Measurements from ENCODE around the gene TCEANC2.

TCEANC2 gene

GRCh38 chr1:54117815-54118563 lies 64.6 kb downstream of the TCEANC2 start:
- DNase-seq: no peak

GRCh38 chr1:54118704-54119103 lies 65.3 kb downstream of the TCEANC2 start:
- no peak for DNase-seq

DNA sequence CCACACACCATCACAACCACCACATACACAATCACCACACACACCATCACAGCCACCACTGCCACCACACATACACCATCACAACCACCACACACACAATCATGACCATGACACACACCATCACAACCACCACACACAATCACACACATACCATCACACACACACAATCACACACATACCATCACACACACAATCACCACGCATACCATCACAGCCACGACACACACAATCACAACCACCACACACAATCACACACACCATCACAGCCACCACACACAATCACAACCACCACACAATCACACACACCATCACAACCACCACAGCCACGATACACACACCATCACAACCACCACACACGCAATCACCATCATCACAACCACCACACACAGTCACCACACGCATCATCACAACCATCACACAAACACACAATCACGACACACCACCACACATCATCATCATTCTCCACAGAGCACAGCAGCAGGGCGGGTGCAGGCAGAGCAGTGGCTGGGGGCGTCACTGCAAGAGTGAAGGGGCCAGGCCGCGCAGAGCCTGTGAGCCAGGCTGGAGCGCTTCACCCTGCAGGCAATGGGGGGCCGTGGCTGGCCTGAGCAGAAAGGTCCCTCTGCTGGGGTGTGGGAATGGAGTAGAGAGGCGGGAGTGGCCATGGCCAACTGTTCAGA lies 66.8 kb downstream of the TCEANC2 start:
- no peak for DNase-seq

- no peak for DNase-seq
These were observed 67.5 kb downstream of the TCEANC2 start for GRCh38 chr1:54120698-54121481.

GRCh38 chr1:54121482-54122134 lies 68.2 kb downstream of the TCEANC2 start:
- DNase-seq: peak; percentile 67

- no peak for DNase-seq
These were observed 68.8 kb downstream of the TCEANC2 start for GRCh38 chr1:54122135-54122751.

DNA sequence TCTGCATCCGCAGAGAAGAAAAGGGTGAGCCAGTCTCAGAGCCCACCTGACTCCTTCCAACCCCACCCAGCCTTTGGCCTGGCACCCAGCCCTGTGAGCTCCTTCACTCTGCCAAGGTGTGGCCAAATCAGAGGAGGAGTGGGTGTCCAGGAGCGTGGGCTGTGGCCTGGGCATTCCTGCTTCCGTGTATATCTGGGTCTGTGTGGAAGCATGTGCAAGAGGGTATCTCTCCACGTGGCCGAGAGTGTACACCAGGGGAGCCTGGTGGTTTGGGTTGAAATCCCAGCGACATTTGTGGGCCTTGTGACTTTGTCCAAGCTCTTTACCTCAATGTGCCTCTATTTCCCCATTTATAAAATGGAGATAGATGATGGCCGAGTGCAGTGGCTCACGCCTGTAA lies 69.6 kb downstream of the TCEANC2 start:
- no peak for DNase-seq

DNA sequence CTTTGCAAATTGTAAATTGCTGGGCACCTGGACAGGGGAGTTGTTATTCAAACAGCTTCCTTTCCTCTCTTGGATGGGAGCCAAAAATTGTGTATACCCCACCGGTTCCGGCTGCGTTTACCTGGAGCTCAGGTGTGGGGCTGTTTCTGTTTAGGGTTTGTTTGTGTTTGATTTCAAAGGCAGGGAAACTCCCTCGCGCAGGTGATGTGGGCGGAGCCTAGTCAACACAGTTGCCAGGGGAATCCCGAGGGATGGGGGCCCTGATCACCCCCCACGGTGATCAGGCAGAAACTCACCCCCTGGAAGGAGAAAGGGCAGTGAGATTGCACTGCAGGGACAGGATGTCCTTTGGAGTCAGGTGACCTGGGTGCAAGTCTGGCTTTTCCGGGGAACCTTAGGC lies 71.1 kb downstream of the TCEANC2 start:
- DNase-seq: peak; percentile 86

- DNase-seq: no peak
These were observed 71.5 kb downstream of the TCEANC2 start for GRCh38 chr1:54124906-54125305.

- DNase-seq: peak; percentile 15
These were observed 72.1 kb downstream of the TCEANC2 start for GRCh38 chr1:54125386-54126070.

- no peak for DNase-seq
These were observed 72.9 kb downstream of the TCEANC2 start for GRCh38 chr1:54126271-54126815.

GRCh38 chr1:54127594-54128300 lies 74.3 kb downstream of the TCEANC2 start:
- DNase-seq: no peak

- DNase-seq: no peak
These were observed 76.5 kb downstream of the TCEANC2 start for GRCh38 chr1:54129858-54130257.

- no peak for DNase-seq
These were observed 78.0 kb downstream of the TCEANC2 start for GRCh38 chr1:54131419-54131818.

DNA sequence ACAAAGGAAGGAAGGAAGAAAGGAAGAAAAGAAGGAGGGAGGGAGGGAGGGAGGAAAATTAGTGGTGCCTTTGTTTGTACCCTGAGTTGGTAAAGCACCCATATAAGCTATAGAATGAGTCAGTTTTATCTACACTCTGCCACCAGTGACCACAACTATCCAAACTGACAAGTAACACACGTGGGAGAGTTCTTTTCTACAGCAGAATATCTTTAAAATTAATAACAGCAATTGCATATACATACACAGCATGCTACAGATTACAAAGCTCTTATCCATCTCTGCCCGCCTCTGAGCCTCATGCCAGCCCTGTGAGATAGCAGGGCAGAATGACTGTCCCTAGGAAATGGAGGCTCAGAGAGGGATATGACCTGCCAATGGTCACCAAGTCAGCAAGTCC lies 79.1 kb downstream of the TCEANC2 start:
- no peak for DNase-seq

GRCh38 chr1:54134295-54134694 lies 80.9 kb downstream of the TCEANC2 start:
- no peak for DNase-seq

DNA sequence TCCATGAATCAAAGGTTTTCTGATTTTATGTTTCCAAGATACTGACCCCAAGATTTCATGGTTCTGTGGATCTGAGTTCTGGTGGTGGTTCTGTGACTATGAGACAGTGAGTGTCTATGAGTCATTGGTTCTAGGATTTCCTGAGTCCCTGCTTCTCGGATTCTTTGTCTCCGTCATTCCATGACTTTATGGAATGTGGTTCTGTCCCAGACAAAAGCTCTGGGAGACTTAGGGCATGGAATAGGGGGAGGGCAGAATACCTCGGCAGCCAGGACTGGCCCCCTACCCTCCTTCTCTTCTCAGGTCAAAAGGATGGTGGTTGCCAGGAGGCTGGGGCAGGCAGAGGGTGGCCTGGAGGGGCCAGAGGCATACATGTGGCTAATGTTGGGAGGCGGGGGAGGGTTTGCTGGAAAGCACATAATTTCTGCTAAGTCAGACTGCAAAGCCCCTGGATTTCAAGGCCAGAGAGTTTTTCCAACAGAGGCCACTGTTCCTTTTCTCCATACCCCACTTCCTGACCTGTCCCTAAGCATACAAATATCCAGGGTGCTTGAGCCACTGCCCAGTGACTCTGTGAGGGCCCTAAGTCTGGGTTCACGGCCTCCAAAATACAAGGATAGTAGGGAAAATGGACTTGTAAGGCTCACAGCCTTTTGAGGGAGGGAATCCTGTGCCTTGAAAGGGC lies 82.2 kb downstream of the TCEANC2 start:
- DNase-seq: no peak

GRCh38 chr1:54136269-54136896 lies 83.0 kb downstream of the TCEANC2 start:
- no peak for DNase-seq

DNA sequence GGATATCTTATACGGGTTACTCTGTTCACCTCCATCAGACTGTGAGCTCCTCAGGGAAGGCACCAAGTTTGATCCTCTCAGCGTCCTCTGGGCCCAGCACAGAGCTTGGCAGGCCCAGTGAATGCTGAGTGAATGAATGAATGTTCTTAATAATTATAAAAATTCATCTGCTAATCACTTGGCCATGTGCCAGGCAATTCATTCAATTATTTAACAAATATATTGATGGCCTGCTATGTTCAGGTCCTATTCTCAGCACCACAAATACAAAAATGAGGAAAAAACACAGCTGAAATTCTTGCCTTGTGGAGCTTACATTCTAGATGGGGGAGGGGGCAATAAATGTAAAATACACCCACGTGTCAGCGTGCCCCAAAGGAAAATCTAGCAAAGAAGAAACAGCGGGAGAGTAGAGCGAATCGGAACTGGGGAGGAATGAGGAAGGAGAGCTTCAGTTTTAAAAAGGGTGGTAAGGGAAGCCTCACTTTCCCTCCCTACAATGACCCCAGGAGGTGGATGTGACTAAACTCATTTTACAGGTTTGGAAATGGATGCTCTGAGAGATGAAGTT lies 83.6 kb downstream of the TCEANC2 start:
- DNase-seq: no peak
